HepG2 (cell line): ENCODE measurements around the gene MRPS25. TPM values are rescaled to one million over a fixed set of nuclear protein-coding genes. Genes with fewer than 3 reads are reported as not detected.

Source experiments
- BCL6 ChIP-seq: IDR thresholded peaks from 2 replicates; pipeline ENCODE4 v1.6.1; 2016; ENCODE audit warnings: missing genetic modification reagents, missing compliant biosample characterization
- KLF11 ChIP-seq: IDR thresholded peaks from 2 replicates; pipeline ENCODE4 v1.6.1; 2016; ENCODE audit warnings: missing compliant biosample characterization
- MAFG ChIP-seq: sonication (generic); formaldehyde crosslinking; IDR thresholded peaks from 2 replicates; pipeline ENCODE4 v1.5.1; 2020; ENCODE audit warnings: mild to moderate bottlenecking, missing genetic modification reagents
- MTF1 ChIP-seq: sonication (generic); formaldehyde crosslinking; IDR thresholded peaks from 2 replicates; pipeline ENCODE4 v1.5.0; 2020; ENCODE audit warnings: missing genetic modification reagents
- MZF1 ChIP-seq: sonication (generic); formaldehyde crosslinking; IDR thresholded peaks from 2 replicates; pipeline ENCODE4 v1.8.1; 2023; ENCODE audit warnings: mild to moderate bottlenecking, missing genetic modification reagents, borderline replicate concordance
- SIN3B ChIP-seq: fragments of 150-350 bp; IDR thresholded peaks from 2 replicates; pipeline ENCODE4 v1.6.1; 2014; ENCODE audit warnings: low read length
- TBL1XR1 ChIP-seq: fragments of 150-350 bp; IDR thresholded peaks from 2 replicates; pipeline ENCODE4 v1.6.1; 2014; ENCODE audit warnings: borderline replicate concordance, low read length; ENCODE audit not compliant: partially characterized antibody
- ZBTB7A ChIP-seq: sonication (generic); formaldehyde crosslinking; IDR thresholded peaks from 2 replicates; pipeline ENCODE4 v1.8.0; 2022; ENCODE audit warnings: mild to moderate bottlenecking, missing genetic modification reagents
- ZNF484 ChIP-seq: sonication (generic); formaldehyde crosslinking; IDR thresholded peaks from 2 replicates; pipeline ENCODE4 v1.5.1; 2020; ENCODE audit warnings: mild to moderate bottlenecking, low read depth, missing genetic modification reagents, borderline replicate concordance
- ZNF557 ChIP-seq: sonication (generic); formaldehyde crosslinking; IDR thresholded peaks from 2 replicates; pipeline ENCODE4 v1.4.0; 2020; ENCODE audit warnings: missing genetic modification reagents
- ZNF761 ChIP-seq: sonication (generic); formaldehyde crosslinking; conservative IDR thresholded peaks from 2 replicates; pipeline ENCODE4 v1.4.0; 2020; ENCODE audit warnings: mild to moderate bottlenecking, missing genetic modification reagents
- ZNF766 ChIP-seq: sonication (generic); formaldehyde crosslinking; IDR thresholded peaks from 2 replicates; pipeline ENCODE4 v1.5.0; 2020; ENCODE audit warnings: missing genetic modification reagents, borderline replicate concordance
- ZNF775 ChIP-seq: sonication (generic); formaldehyde crosslinking; IDR thresholded peaks from 2 replicates; pipeline ENCODE4 v1.4.0; 2020; ENCODE audit warnings: missing genetic modification reagents, mild to moderate bottlenecking, moderate library complexity, borderline replicate concordance
- polyA plus RNA-seq, 8 experiments: library from polyadenylated mRNA; depleted of rRNA in 3 of 8; stranded (reverse) in 7 of 8; unstranded in 1 of 8; fragments of >200 nt; fragmentation: Illumina TruSeq in 4 of 8; extraction: Trizol in 4 of 8; gene quantifications; 2 replicates each; pipeline versions ENCODE4 v1.2.1 to v1.2.3, GENCODE V29; 2011 to 2016; ENCODE audit warnings: low read depth in 4 of 8, missing spikeins in 1 of 8, mixed read lengths in 1 of 8; ENCODE audit not compliant: insufficient read depth in 1 of 8
- total RNA-seq, 5 experiments: library from RNA; depleted of rRNA; stranded (reverse); fragments of >200 nt; fragmentation: Illumina TruSeq; extraction: Trizol; gene quantifications; 2 replicates each; pipeline ENCODE4 v1.2.3, GENCODE V29; 2016; ENCODE audit warnings: low read depth in 1 of 5
- TF ChIP-seq, protein P1 (sequence below): fragments of 450-650 bp; IDR thresholded peaks from 2 replicates; pipeline ENCODE4 v1.6.1; 2017
- TF ChIP-seq, protein P2 (sequence below), 2 experiments: IDR thresholded peaks; 2 replicates each; pipeline ENCODE4 v1.6.1; 2011 to 2012; ENCODE audit warnings: low read length in 2 of 2, borderline replicate concordance in 1 of 2, low read depth in 1 of 2, mild to moderate bottlenecking in 1 of 2, moderate library complexity in 1 of 2
- TF ChIP-seq, protein P3 (sequence below), 2 experiments: sonication (generic) in 1 of 2; formaldehyde crosslinking in 1 of 2; IDR thresholded peaks; 2 replicates each; pipeline versions ENCODE4 v1.4.0 to v1.6.1; 2016 to 2020; ENCODE audit warnings: borderline replicate concordance in 1 of 2, low read depth in 1 of 2, mild to moderate bottlenecking in 1 of 2, missing genetic modification reagents in 1 of 2
- TF ChIP-seq, protein P4 (sequence below): sonication (generic); formaldehyde crosslinking; IDR thresholded peaks from 2 replicates; pipeline ENCODE4 v1.5.1; 2020; ENCODE audit warnings: missing genetic modification reagents, mild to moderate bottlenecking, borderline replicate concordance

Gene MRPS25
- total and polyA plus RNA-seq, 2 of the 13 experiments (the other 11 are each of a cell fraction or from before 2014, with no cell fraction given): 60.1 to 74.3 TPM

DNA sequence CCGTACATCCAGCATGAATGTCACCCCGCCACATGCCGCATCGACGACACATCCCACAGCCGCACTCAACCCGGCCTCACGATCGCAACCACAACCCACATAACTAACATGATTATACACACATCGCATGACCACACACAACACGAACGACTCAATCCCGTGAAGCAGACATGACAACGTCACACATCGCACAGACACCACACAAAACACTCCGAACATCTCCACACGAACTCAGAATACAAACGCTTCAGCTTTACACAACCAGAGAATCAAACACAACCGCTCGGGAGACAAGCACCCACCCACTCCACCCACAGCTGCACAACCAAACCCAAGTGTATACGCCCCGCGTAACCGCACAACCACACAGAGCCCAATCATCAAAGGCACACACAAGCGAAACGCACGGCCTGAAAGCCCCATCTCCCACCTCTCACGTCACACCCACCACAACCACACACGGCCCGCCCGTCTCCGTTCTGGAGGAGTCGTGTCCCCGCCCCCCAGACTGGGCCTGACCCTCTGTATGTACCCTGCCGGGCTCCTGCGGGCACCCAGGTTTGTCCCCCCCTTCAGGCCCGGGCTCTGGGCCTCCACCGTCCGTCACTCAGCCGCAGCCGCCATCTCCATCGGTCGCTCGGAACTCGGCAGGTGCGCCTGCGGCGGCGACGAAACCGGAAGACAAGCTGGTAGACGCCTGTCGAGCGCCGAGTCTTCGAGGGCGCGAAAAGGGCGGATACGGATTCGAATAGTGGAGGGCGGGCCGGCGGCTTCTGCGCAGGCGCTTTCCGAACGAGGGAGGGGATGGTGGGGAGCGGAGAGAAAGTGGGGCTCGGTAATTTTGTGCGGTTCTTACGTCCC, 33.6 kb upstream of the MRPS25 start, which contains the start of gene RBSN (continued):
- TF ChIP-seq, protein P1, sequence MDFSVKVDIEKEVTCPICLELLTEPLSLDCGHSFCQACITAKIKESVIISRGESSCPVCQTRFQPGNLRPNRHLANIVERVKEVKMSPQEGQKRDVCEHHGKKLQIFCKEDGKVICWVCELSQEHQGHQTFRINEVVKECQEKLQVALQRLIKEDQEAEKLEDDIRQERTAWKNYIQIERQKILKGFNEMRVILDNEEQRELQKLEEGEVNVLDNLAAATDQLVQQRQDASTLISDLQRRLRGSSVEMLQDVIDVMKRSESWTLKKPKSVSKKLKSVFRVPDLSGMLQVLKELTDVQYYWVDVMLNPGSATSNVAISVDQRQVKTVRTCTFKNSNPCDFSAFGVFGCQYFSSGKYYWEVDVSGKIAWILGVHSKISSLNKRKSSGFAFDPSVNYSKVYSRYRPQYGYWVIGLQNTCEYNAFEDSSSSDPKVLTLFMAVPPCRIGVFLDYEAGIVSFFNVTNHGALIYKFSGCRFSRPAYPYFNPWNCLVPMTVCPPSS: no peak
- TF ChIP-seq, protein P2, sequence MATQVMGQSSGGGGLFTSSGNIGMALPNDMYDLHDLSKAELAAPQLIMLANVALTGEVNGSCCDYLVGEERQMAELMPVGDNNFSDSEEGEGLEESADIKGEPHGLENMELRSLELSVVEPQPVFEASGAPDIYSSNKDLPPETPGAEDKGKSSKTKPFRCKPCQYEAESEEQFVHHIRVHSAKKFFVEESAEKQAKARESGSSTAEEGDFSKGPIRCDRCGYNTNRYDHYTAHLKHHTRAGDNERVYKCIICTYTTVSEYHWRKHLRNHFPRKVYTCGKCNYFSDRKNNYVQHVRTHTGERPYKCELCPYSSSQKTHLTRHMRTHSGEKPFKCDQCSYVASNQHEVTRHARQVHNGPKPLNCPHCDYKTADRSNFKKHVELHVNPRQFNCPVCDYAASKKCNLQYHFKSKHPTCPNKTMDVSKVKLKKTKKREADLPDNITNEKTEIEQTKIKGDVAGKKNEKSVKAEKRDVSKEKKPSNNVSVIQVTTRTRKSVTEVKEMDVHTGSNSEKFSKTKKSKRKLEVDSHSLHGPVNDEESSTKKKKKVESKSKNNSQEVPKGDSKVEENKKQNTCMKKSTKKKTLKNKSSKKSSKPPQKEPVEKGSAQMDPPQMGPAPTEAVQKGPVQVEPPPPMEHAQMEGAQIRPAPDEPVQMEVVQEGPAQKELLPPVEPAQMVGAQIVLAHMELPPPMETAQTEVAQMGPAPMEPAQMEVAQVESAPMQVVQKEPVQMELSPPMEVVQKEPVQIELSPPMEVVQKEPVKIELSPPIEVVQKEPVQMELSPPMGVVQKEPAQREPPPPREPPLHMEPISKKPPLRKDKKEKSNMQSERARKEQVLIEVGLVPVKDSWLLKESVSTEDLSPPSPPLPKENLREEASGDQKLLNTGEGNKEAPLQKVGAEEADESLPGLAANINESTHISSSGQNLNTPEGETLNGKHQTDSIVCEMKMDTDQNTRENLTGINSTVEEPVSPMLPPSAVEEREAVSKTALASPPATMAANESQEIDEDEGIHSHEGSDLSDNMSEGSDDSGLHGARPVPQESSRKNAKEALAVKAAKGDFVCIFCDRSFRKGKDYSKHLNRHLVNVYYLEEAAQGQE (IDR thresholded peaks at IDR 0.05; ENCODE audit: borderline replicate concordance in 1 of 2, low read depth in 1 of 2, low read length in 2 of 2): peak in 1 of 2 experiments; percentile 63; a peak in 1 of 4 replicates
- TF ChIP-seq SIN3B (peak; percentile 72; the same call in 1 of the 2 replicates), ZNF766 (CRISPR knock-in tag) (peak; percentile 79; the same call in 1 of the 2 replicates), MZF1 (CRISPR knock-in tag) (no peak), MAFG (CRISPR knock-in tag) (no peak; the same call in 1 of the 2 replicates), ZNF761 (CRISPR knock-in tag) (peak; percentile 85), ZNF484 (CRISPR knock-in tag) (peak; percentile 82; the same call in 1 of the 2 replicates), KLF11 (CRISPR knock-in tag) (0 out of 2 replicates have a peak, but pooled peaks have one; percentile 60), ZNF557 (CRISPR knock-in tag) (no peak; the same call in 1 of the 2 replicates), ZBTB7A (no peak), BCL6 (CRISPR knock-in tag) (peak; percentile 71), MTF1 (CRISPR knock-in tag) (no peak), ZNF775 (CRISPR knock-in tag) (no peak), TBL1XR1 (peak; percentile 68)
- TF ChIP-seq, protein P3, sequence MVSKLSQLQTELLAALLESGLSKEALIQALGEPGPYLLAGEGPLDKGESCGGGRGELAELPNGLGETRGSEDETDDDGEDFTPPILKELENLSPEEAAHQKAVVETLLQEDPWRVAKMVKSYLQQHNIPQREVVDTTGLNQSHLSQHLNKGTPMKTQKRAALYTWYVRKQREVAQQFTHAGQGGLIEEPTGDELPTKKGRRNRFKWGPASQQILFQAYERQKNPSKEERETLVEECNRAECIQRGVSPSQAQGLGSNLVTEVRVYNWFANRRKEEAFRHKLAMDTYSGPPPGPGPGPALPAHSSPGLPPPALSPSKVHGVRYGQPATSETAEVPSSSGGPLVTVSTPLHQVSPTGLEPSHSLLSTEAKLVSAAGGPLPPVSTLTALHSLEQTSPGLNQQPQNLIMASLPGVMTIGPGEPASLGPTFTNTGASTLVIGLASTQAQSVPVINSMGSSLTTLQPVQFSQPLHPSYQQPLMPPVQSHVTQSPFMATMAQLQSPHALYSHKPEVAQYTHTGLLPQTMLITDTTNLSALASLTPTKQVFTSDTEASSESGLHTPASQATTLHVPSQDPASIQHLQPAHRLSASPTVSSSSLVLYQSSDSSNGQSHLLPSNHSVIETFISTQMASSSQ (IDR thresholded peaks at IDR 0.05; ENCODE audit: low read depth): peak; percentile 46
- TF ChIP-seq, protein P3 (CRISPR knock-in tag; IDR thresholded peaks at IDR 0.05; ENCODE audit: borderline replicate concordance): peak; percentile 76
- TF ChIP-seq, protein P4, sequence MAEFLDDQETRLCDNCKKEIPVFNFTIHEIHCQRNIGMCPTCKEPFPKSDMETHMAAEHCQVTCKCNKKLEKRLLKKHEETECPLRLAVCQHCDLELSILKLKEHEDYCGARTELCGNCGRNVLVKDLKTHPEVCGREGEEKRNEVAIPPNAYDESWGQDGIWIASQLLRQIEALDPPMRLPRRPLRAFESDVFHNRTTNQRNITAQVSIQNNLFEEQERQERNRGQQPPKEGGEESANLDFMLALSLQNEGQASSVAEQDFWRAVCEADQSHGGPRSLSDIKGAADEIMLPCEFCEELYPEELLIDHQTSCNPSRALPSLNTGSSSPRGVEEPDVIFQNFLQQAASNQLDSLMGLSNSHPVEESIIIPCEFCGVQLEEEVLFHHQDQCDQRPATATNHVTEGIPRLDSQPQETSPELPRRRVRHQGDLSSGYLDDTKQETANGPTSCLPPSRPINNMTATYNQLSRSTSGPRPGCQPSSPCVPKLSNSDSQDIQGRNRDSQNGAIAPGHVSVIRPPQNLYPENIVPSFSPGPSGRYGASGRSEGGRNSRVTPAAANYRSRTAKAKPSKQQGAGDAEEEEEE (CRISPR knock-in tag): 0 out of 2 replicates have a peak, but pooled peaks have one; percentile 50
